Neural crest cell (in vitro differentiated cells): ENCODE data around the gene METTL23. TPM values are rescaled to one million over a fixed set of nuclear protein-coding genes. Genes with fewer than 3 reads are reported as not detected.
"Not testable (repeated sequence)": the region's sequence is repeated elsewhere in the genome, so short reads cannot be mapped to it uniquely, and the experiment has no call there.

Experiments
- DNase-seq: peaks from one replicate; pipeline ENCODE4 v3.0.0; 2021; ENCODE audit warnings: low read depth, mixed read lengths, low spot score
- H3K27ac Mint-ChIP-seq: one replicate; pipeline ENCODE4 v1.8.0; 2021; ENCODE audit warnings: mild to moderate bottlenecking, mixed read lengths; ENCODE audit not compliant: unreplicated experiment
- H3K27me3 Mint-ChIP-seq: 2 replicates; pipeline ENCODE4 v1.8.0; 2021; ENCODE audit warnings: low read depth, mild to moderate bottlenecking, mixed read lengths
- H3K36me3 Mint-ChIP-seq: 2 replicates; pipeline ENCODE4 v1.8.0; 2021; ENCODE audit warnings: low read depth, mild to moderate bottlenecking, mixed read lengths
- H3K4me1 Mint-ChIP-seq: 2 replicates; pipeline ENCODE4 v1.8.0; 2021; ENCODE audit warnings: mixed read lengths
- H3K4me3 Mint-ChIP-seq: one replicate; pipeline ENCODE4 v1.8.0; 2021; ENCODE audit warnings: mild to moderate bottlenecking, mixed read lengths
- H3K9me3 Mint-ChIP-seq: 2 replicates; pipeline ENCODE4 v1.8.0; 2021; ENCODE audit warnings: mixed read lengths
- total RNA-seq: library from RNA; stranded (reverse); gene quantifications from 2 replicates; pipeline ENCODE4 v1.2.1, GENCODE V29; 2021
- TF ChIP-seq, protein P1 (sequence below): fragments of 200-600 bp; sonication (generic); conservative IDR thresholded peaks from 2 replicates; pipeline ENCODE4 v1.5.0; 2021; ENCODE audit warnings: antibody characterized with exemption, mild to moderate bottlenecking

METTL23 gene
- total RNA-seq, 1 donor from 2014 or later, result 28.7 TPM

DNA sequence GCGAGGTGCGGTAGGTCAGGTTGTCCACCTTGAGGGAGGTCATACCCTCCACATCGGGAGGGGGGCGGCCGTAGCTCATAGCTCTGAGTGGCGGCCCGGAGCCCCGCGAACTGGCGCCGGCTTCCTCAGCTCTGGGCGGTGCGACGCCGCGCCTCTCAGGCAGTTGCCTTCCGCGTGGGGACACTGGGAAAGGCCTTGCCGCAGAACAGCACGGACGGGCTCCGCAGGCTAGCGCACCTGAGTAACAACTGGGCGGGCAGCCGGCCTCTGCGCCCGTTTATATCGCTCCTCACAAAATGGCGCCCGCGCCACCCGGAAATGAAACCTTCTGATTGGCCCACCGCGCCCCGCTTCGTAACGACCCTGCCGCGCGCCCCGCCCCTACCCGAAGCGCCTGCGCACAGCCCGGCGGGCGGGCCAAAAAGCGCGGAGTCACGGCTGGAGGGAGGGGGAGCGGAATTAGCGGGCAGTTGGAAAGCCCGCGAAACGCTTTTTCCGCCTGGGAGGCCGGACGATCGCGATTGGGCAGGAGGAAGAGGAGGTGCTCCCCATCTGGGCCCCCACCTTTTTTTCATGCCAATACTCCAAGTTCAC lies 10.5 kb downstream of the METTL23 start, which contains the start of gene SRSF2:
Gene SRSF2 (minus strand): TSS at position 250 of the 594 bp plus-strand sequence. CDS start 171 bp downstream, at position 79.
- Mint-ChIP-seq H3K4me1 (peaks cover 59% of the 10 kb centered on the region), H3K9me3 (no peaks in the 10 kb centered on the region), H3K4me3 (peak within 1 kb of the TSS; percentile 99)

DNA sequence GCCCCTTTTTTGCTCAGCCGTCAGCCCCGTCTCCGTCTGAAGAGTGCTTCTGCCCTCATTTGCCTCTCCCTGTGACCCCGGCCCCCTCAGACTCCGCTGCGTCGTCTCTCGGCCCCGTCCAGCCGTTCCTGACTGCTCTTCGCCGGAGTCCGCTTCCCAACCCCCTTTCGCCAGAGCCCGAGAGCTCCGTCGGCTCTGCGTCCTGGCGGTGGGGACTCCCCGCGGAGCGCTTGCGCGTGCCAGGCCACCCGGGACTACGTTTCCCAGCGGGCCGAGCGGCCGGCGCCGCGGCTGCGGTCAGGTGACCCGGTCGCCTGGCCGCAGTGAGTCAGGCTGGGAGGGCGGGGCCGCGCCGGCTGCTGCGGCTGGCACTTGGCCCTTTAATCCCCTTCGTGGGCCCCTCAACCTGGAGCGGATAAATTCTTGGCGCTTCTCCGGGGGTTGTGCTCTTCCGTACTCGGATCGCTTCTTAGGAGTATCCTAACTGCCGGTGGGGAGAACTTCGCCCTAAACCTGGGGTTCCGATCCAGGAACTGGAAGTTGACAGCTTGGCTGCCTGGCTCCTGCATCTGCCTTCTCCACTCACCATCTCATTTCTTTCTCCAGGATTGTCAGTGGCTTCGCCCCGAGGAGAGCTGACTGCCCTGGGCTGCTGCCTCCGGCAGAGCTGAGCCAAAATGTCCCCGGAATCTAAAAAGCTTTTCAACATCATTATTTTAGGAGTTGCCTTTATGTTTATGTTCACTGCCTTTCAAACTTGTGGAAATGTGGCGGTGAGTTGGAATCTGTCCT lies 11.2 kb downstream of the METTL23 start, which contains the start of gene MFSD11:
Gene MFSD11 (plus strand): TSS at position 444 of the 792 bp plus-strand sequence. CDS start 234 bp downstream, at position 678.
- Mint-ChIP-seq H3K9me3 (no peaks in the 10 kb centered on the region), H3K27ac (peak within 1 kb of the TSS; percentile 100), H3K4me1 (peaks cover 59% of the 10 kb centered on the region), H3K36me3 (peaks cover 37% of the 10 kb centered on the region), H3K27me3 (peaks cover 5% of the 10 kb centered on the region), H3K4me3 (peak within 1 kb of the TSS; percentile 99)
- TF ChIP-seq, protein P1, sequence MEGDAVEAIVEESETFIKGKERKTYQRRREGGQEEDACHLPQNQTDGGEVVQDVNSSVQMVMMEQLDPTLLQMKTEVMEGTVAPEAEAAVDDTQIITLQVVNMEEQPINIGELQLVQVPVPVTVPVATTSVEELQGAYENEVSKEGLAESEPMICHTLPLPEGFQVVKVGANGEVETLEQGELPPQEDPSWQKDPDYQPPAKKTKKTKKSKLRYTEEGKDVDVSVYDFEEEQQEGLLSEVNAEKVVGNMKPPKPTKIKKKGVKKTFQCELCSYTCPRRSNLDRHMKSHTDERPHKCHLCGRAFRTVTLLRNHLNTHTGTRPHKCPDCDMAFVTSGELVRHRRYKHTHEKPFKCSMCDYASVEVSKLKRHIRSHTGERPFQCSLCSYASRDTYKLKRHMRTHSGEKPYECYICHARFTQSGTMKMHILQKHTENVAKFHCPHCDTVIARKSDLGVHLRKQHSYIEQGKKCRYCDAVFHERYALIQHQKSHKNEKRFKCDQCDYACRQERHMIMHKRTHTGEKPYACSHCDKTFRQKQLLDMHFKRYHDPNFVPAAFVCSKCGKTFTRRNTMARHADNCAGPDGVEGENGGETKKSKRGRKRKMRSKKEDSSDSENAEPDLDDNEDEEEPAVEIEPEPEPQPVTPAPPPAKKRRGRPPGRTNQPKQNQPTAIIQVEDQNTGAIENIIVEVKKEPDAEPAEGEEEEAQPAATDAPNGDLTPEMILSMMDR, result no peak
- peak; percentile 82 for DNase-seq

More for the DNA sequence above, 10.5 kb downstream of the METTL23 start, which contains the start of gene SRSF2:
- H3K36me3 Mint-ChIP-seq, result peaks cover 34% of the 10 kb centered on the region
- TF ChIP-seq, protein P1, result no peak
- peak within 1 kb of the TSS; percentile 100 for H3K27ac Mint-ChIP-seq
- peak; percentile 98 for DNase-seq
- peaks cover 5% of the 10 kb centered on the region for H3K27me3 Mint-ChIP-seq

DNA sequence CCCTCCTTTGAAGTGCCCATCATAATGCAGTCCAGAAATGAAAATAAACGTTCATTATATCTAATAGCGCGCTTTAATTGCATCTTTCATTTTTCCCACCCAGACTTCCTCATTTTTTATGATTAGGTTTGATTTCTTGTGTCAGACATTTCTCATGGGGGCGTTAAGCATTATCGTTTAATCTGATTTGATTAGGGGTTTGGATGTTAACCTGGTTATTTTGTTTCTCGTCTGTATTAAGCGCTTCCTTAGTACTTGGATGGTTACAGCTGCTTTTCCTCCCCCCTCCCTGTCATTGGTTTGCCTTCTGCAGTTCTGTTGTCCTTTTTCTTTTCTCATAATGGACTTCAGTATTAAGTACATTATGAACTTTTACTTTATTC lies 11.8 kb downstream of the METTL23 start:
- peaks cover 33% of the 10 kb centered on the region for H3K36me3 Mint-ChIP-seq
- no peak for DNase-seq
- peak overlapping the region; percentile 100 for H3K27ac Mint-ChIP-seq
- H3K27me3 Mint-ChIP-seq, result peaks cover 5% of the 10 kb centered on the region
- no peaks in the 10 kb centered on the region for H3K9me3 Mint-ChIP-seq
- H3K4me3 Mint-ChIP-seq, result peak overlapping the region; percentile 99
- TF ChIP-seq, protein P1, result no peak
- H3K4me1 Mint-ChIP-seq, result peaks cover 54% of the 10 kb centered on the region

GRCh38 chr17:76739568-76740115 lies 13.0 kb downstream of the METTL23 start:
- peaks cover 23% of the 10 kb centered on the region for H3K36me3 Mint-ChIP-seq
- H3K27me3 Mint-ChIP-seq, H3K9me3 Mint-ChIP-seq, DNase-seq, H3K27ac Mint-ChIP-seq: not testable (repeated sequence)
- peak overlapping the region; percentile 99 for H3K4me3 Mint-ChIP-seq
- H3K4me1 Mint-ChIP-seq, result peaks cover 42% of the 10 kb centered on the region

DNA sequence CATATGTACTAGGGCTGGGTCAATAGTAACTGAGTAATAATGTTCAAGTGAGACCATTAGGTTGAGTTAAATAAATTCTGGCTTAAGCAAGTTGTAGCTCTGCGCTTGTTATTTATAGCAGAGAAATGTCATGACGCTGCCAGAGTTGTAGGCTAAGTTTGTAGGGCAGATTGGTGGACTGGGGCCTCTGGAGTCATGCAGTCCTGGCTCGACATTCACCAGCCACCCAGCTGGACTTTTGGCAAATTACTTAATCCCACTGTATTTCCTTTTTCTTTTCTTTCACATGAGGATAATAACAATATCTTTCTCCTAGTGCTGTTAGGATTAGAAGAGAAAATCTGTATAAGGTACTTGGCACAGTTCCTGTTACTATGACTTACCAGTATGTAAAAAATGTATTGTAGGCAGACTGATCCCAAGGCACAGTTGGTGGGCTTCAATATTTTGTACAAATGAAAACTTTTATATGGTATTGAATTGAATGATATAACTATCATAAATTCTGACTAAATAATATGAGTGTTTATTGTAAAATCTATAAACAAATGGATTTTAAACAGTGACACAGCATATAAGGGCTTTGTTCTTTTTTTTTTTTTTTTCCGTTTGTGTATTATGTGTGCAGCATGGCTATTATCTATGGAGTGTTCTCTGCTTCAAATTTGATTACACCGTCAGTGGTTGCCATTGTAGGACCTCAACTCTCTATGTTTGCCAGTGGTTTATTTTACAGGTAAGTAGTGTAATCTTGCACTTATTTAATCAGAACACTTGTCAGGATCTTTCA lies 13.9 kb downstream of the METTL23 start:
- H3K36me3 Mint-ChIP-seq, result peaks cover 19% of the 10 kb centered on the region
- H3K27ac Mint-ChIP-seq, result no peak overlapping the region
- DNase-seq, result no peak
- peak overlapping the region; percentile 75 for H3K4me3 Mint-ChIP-seq
- H3K4me1 Mint-ChIP-seq, result peaks cover 33% of the 10 kb centered on the region
- no peaks in the 10 kb centered on the region for H3K9me3 Mint-ChIP-seq
- H3K27me3 Mint-ChIP-seq, result no peaks in the 10 kb centered on the region
- TF ChIP-seq, protein P1, result no peak
